HS-27A (cell line): ENCODE results near the gene LAMTOR2.

Experiments
- DNase-seq: peaks from one replicate; pipeline ENCODE4 v3.0.0-alpha.2; 2012; ENCODE audit warnings: low read depth, missing footprints

LAMTOR2 gene

GRCh38 chr1:156099282-156099681 is 44.7 kb downstream of the LAMTOR2 start:
- no peak for DNase-seq

GRCh38 chr1:156100205-156100995 is 45.8 kb downstream of the LAMTOR2 start:
- DNase-seq = no peak

GRCh38 chr1:156101880-156102279 is 47.3 kb downstream of the LAMTOR2 start:
- no peak for DNase-seq

DNA sequence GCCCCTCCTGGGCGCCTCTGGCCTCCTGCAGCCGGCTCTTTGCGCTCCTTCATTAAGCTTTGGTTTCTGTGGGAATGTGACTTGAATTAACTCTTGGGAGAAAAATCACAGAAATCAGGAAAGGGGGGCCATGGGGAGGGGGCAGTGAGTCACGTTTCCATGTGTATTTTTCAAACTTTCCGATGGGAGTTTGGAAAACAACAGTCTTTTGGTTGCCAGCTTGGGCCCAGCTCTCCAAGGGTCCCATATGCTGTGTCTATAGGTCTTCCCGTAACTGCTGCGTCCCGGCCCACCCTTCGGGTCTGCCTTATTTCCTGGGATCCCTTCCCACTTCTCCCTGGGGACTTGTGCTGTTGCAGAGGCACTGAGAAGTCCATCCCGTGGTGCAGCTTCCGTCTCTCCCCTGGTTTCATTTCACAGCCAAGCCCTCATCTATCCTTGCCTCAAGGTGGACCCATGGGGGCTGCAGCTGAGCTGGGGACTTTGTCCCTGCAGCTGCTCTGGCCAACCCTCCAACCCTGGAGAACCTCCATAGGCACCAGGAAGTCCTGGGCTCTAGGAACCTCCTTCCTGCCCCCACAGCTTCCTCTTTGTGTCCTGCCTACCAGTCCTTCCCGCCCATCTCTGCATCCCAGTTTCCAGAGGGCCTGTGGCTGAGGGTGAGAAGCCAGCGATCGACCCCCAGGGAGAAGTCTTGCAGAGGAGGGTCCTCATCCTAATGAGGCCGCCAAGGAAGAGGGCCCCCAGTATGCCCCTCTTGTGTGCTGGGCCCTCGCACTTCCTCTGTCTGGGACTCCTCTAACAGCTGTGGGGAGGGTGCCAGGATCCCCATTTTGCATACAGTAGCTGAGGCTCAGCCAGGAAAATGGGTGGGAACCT is 48.3 kb downstream of the LAMTOR2 start:
- DNase-seq = no peak

- DNase-seq = no peak
Measured at GRCh38 chr1:156103521-156103947, 49.0 kb downstream of the LAMTOR2 start.

- no peak for DNase-seq
Measured at GRCh38 chr1:156104065-156104810, 49.7 kb downstream of the LAMTOR2 start.

GRCh38 chr1:156104861-156105832 is 50.6 kb downstream of the LAMTOR2 start:
- no peak for DNase-seq

DNA sequence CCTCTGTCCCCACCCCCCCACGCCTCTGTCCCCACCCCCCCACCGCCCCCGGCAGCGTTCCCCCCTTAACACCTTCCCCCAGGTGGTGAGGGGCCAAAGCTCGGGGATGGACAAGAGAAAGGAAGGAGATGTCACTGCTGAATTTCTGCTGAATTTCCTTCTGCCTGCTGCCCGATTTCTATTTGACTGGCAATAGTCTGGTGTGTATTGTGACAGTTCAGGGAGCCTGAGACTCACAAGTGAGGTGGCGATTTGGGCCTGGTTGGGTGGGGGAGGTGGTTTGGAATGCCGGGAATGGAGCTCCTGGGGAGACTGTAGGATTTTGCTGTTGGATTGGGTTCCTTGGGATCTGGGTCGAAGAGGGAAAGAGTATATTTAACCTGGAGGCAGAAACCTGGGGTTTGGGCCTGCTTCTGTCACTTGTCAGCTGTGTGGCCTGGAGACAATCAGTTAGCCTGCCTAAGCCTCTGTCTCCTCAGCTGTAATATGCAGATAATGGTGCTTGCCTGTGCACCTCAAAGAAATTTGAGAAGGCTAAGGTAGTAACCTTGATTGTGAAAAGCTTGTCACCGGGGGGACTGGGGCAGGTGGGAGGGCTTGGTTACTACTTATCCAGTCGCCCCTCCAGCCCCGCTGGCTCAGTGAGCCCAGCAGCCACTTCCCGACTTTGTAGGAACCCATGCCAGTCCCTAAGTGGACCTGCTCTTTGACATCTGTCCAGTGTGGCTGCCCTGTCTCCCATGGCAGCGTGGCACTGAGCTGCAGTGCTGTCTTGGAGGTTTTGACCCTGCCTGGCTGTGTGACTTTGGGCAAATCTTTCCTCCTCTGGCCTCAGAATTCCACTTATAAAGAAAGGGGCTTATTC is 52.3 kb downstream of the LAMTOR2 start:
- no peak for DNase-seq

- no peak for DNase-seq
Measured at GRCh38 chr1:156108057-156108456, 53.5 kb downstream of the LAMTOR2 start.
